ENCODE results near the gene HACL1.
"Not testable (repeated sequence)": the region's sequence is repeated elsewhere in the genome, so short reads cannot be mapped to it uniquely, and the experiment has no call there.

HACL1 gene

DNA sequence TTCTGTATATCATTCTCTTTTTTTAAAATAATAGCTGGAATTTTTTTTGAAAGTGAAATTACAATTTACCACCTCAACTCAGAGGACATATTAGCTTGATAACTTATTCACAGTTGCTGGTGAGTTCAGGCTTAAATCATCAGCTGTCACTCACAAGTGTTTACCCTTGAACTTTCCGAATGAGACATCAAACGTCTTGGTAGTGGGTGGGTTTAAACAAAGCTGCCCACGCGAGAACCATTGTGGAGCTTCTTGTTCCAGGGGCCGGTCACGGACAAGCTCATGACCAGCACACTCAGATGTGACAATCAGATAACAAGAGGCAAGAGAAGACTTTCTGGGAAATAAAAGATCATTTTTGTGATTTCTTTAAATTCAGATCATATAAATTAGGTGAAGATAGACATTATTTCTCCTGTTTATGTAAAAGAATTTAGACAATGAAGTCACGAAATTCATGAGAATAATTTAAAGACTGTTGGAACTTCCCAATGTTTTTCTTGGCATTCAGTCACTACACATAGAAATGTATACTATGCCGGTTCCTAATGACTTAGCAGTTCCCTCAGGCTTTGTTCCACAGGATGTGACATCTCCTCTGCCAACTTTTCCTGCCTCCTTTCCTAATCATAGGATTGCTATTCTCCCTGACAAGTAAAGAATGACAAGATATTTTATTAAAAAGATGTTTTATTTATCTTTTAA, 29.4 kb upstream of the HACL1 start:
- DNase-seq = peak in 5 of 56 donors; percentile 23 to 57 (median 23)

- peak in 35 of 56 donors; percentile 20 to 77 (median 48) for DNase-seq
Observed at GRCh38 chr3:15629860-15630597, 28.7 kb upstream of the HACL1 start.

DNA sequence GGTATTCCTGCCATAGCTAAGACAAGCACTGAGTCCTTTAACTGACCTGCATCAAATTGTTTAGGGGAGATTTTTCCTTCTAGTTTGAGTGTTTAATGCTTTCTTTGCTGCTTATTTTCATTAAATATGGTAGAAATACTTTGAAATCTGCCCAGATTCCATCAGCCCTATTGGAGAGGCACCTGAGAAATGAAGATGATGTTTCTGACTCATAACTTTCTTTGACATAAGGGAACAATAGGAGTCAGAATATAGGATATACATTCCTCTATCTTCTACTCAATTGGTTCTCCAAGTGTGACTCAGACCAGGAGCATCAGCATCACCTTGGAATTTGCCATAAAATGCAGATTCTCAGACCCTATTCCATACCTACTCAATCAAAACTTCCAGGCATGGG, 27.6 kb upstream of the HACL1 start:
- DNase-seq = no peak

GRCh38 chr3:15623535-15624440, 22.4 kb upstream of the HACL1 start:
- no peak for DNase-seq

DNA sequence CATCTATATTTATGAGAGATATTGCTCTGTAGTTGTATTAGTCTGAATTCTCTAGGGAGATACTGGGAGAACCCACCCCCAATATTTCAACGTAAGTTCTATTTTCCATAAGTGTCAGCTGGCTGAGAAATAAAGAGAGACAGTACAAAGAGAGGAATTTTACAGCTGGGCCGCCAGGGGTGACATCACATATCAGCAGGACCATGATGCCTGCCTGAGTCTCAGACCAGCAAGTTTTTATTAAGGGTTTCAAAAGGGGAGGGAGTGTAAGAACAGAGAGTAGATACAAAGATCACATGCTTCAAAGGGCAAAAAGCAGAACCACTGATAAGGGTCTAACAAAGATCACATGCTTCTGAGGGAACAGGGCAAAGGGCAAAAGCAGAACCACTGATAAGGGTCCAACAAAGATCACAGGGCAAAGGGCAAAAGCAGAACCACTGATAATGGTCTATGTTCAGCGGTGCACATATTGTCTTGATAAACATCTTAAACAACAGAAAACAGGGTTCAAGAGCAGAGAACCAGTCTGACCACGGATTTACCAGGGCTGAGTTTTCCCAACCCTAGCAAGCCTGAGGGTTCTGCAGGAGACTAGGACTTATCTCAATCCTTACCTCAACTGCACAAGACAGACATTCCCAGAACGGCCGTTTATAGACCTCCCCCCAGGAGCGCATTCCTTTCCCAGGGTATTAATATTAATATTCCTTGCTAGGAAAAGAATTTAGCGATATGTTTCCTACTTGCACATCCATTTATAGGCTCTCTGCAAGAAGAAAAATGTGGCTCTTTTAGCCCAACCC, 18.5 kb upstream of the HACL1 start:
- DNase-seq = not testable (repeated sequence)

DNA sequence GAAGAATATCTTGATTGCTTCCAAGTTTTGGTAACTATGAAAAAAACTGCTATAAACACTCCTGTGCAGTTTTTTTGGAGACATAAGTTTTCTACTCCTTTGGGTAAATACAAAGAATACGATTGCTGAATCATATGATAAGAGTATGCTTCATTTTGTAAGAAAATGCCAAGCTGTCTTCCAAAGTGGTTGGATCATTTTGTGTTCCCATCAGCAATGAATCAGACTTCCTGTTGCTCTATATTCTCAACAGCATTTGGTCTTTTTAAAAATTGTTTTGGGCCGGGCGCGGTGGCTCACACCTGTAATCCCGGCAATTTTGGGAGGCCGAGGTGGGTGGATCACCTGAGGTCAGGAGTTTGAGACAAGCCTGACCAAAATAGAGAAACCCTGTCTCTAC, 14.7 kb upstream of the HACL1 start:
- no peak for DNase-seq

GRCh38 chr3:15614958-15615357, 13.6 kb upstream of the HACL1 start:
- DNase-seq = no peak

DNA sequence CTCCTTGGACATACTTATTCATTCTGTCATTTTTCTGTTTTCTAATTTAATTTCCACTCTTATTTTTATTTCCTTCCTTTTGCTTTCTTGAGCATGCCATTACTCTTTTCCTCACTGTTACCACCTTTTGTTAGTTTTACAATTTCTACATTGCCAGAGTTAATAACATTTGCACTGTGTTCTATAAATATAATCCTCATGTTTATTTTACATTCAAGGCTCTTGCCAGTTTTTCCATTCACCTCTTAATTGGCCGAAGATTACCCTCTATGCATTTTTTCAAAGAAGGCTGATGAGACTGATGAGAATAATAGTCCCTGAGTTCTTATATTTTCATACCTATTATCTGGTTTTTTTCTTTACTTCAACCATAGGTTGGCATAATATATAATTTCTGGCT, 10.6 kb upstream of the HACL1 start:
- DNase-seq = no peak

DNA sequence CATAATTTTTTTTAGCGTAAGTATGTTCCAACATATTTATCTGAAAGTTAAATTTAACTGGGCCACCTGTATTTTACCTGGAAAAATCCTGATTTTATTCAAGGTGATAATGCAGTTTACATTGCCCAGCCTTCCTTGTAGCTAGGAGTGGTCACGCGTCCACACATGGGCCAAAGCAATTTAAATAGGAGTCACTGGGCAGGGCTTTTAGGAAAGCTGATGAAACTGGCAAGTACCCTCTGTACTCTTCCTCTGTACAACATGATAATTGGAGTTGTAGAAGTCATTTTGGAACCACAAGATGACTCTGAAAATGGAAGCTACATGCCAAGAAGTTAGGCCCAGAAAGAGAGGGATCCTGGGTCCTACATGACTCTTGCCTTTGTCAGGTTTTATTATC, 9.6 kb upstream of the HACL1 start:
- no peak for DNase-seq

DNA sequence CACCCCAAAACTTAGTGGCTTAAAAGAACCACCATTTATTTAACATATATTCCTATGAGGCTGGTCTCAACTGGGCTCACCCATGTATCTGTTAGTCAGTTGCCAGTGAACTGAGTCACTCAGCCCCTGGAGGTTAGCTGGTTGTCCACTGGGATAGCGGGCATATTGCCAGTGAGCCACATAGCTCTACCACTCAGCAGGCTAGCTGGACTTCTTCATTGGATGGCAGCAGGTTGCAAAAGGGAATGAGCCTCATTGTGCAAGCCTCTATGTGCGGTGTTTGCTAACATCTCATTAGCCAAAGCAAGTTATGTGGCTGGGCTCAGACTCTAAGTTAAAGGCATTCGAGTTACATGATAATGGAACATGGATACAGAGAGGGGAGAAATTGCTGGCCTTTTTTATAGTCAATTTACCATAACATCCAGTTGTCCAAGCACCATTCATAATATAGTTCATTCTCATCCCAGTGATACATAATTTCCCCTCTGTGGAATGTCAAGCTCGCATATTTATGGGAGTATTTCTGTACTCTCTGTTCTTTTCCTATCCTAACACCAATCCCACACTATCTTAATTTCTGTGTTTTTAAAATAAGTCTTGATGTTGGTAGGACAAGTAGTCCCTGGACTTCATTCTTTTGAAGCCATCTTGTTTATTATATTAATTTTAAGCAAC, 8.9 kb upstream of the HACL1 start:
- peak in 1 of 56 donors; percentile 44 for DNase-seq

GRCh38 chr3:15606434-15606891, 5.1 kb upstream of the HACL1 start:
- peak in 1 of 56 donors; percentile 1 for DNase-seq

GRCh38 chr3:15604584-15604983, 3.2 kb upstream of the HACL1 start:
- not testable (repeated sequence) for DNase-seq

DNA sequence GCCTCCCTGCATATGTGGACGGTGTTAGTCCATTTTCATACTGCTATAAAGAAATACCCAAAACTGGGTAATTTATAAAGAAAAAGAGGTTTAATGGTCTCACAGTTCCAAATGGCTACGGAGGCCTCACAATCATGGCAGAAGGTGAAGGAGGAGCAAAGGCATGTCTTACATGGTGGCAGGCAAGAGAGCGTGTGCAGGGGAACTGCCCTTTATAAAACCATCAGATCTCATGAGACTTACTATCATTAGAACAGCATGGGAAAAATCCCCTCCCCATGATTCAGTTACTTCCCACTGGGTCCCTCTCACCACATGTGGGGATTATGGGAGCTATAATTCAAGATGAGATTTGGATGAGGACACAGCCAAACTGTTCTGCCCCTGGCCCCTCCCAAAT, 1.4 kb upstream of the HACL1 start:
- DNase-seq = not testable (repeated sequence)

DNA sequence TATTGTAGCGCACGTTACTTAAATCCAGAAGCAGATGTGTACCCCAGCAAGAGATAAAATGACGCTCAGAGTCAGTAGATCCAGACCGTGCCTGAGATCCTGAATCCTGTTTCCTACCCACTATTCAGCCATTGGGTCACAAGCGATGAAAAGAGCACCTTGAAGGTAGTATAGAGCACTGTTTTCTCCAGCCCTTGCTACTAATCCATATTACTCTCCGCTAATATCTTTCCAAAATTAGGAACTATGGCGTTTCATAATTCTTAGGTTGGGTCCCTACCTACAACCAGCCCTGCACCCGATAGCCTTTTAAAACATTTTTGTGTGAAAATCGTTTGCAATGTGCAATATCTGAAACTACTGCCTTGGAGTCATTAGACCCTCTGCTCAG, 772 bp upstream of the HACL1 start:
- DNase-seq = no peak

- no peak for DNase-seq
Observed at GRCh38 chr3:15601046-15601398, 347 bp downstream of the HACL1 start.

GRCh38 chr3:15595955-15596354, 5.4 kb downstream of the HACL1 start:
- no peak for DNase-seq

GRCh38 chr3:15592968-15593367, 8.4 kb downstream of the HACL1 start:
- no peak for DNase-seq

DNA sequence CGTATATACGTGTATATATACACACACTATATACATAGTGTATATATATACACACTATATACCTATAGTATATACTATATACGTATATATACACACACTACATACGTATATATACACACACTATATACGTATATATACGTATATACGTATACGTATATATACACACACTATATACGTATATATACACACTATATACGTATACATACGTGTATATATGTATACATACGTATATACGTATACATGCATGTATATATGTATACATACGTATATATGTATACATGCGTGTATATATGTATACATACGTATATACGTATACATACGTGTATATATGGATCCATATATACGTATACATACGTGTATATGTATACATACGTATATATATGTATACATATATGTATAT, 9.4 kb downstream of the HACL1 start:
- DNase-seq = no peak

- DNase-seq = no peak
Observed at GRCh38 chr3:15591242-15591641, 10.1 kb downstream of the HACL1 start.

GRCh38 chr3:15585111-15585845, 16.1 kb downstream of the HACL1 start:
- no peak for DNase-seq

Measured in nucleus accumbens (tissue), 56 donors.